KMS-11 (cell line): ENCODE results near the gene HCFC1.
"Not testable (repeated sequence)": the region's sequence is repeated elsewhere in the genome, so short reads cannot be mapped to it uniquely, and the experiment has no call there.

Experiments used
- H2AFZ ChIP-seq: fragments of 200-600 bp; sonication (generic); 2 replicates; pipeline ENCODE4 v1.6.1; 2016; ENCODE audit warnings: antibody characterized with exemption, mixed run types, low read depth
- H3K27ac ChIP-seq: fragments of 200-600 bp; sonication (generic); 2 replicates; pipeline ENCODE4 v1.6.1; 2016; ENCODE audit warnings: mild to moderate bottlenecking, mixed run types
- H3K27me3 ChIP-seq: fragments of 200-600 bp; sonication (generic); 2 replicates; pipeline ENCODE4 v1.6.1; 2017; ENCODE audit warnings: mild to moderate bottlenecking, low read depth, mixed run types, moderate library complexity; ENCODE audit not compliant: insufficient read depth
- H3K36me3 ChIP-seq: fragments of 200-600 bp; sonication (generic); 2 replicates; pipeline ENCODE4 v1.6.1; 2017; ENCODE audit warnings: mild to moderate bottlenecking, mixed run types; ENCODE audit not compliant: insufficient read depth
- H3K4me1 ChIP-seq: fragments of 200-600 bp; sonication (generic); 2 replicates; pipeline ENCODE4 v1.6.1; 2016; ENCODE audit warnings: mild to moderate bottlenecking, low read depth, mixed run types; ENCODE audit not compliant: poor library complexity, severe bottlenecking
- H3K4me2 ChIP-seq: fragments of 200-600 bp; sonication (generic); 2 replicates; pipeline ENCODE4 v1.7.0; 2016; ENCODE audit warnings: mild to moderate bottlenecking, mixed run types
- H3K4me3 ChIP-seq: fragments of 200-600 bp; sonication (generic); IDR thresholded peaks from 2 replicates; pipeline ENCODE4 v1.6.1; 2017; ENCODE audit warnings: low read depth, low read length, mixed read lengths; ENCODE audit not compliant: insufficient read depth
- H3K79me2 ChIP-seq: fragments of 200-600 bp; sonication (generic); 2 replicates; pipeline ENCODE4 v1.6.1; 2016; ENCODE audit warnings: low read depth, mixed run types; ENCODE audit not compliant: insufficient read depth
- H3K9ac ChIP-seq: fragments of 200-600 bp; sonication (generic); 2 replicates; pipeline ENCODE4 v1.6.1; 2016; ENCODE audit warnings: mild to moderate bottlenecking, mixed run types
- H4K20me1 ChIP-seq: fragments of 200-600 bp; sonication (generic); 2 replicates; pipeline ENCODE4 v1.6.1; 2016; ENCODE audit warnings: mild to moderate bottlenecking, mixed run types; ENCODE audit not compliant: insufficient read depth
- CTCF ChIP-seq: fragments of 200-600 bp; sonication (generic); conservative IDR thresholded peaks from 2 replicates; pipeline ENCODE4 v1.6.1; 2017; ENCODE audit warnings: low read depth, mild to moderate bottlenecking, antibody characterized with exemption, low read length, moderate library complexity, mixed read lengths

The HCFC1 gene

DNA sequence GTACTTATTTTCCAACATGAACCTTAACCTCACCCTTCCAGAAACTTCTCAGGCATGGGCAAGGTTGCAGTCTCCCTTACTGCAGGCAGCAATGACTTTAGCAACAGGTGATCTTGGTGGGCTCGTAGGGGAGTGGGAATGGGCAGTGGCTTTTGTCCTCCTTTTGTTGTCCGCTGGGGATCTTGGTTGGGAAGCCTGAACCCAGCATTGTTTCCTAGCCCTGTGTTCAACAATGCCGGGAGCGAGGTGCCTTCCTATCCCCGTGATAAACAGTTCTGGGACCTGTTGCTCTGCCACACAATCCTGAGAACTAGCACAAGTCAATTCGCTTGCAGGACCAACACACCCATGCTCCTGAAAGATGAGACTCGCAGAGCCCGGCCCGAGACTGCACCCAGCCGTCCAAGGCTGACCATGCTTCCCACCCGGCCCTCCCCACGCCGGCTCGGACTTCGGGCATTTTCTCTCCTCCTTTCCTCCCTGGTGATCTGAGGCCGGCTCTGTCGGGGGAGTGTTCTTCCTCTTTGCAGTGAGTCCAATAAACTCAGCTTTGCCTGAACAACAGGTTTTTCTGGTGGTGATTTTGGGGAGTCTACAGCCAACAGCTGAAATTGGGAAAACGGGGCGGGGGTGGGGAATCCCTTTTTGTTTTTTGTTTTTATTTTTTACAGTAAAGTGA is 27.9 kb upstream of the HCFC1 start:
- Histone ChIP-seq H4K20me1 (no peaks in the 10 kb centered on the region), H3K4me2 (no peak overlapping the region), H3K36me3 (no peaks in the 10 kb centered on the region), H3K27ac (no peak overlapping the region), H3K27me3 (no peaks in the 10 kb centered on the region), H2AFZ (no peak overlapping the region), H3K4me1 (peaks cover 34% of the 10 kb centered on the region), H3K9ac (no peak overlapping the region), H3K79me2 (no peaks in the 10 kb centered on the region), H3K4me3 (no peak overlapping the region)
- no peak for TF ChIP-seq CTCF

- H3K79me2 ChIP-seq: no peaks in the 10 kb centered on the region
- no peaks in the 10 kb centered on the region for H4K20me1 ChIP-seq
- no peak overlapping the region for H2AFZ ChIP-seq
- H3K9ac ChIP-seq: no peak overlapping the region
- no peaks in the 10 kb centered on the region for H3K27me3 ChIP-seq
- no peaks in the 10 kb centered on the region for H3K4me1 ChIP-seq
- TF ChIP-seq CTCF: no peak
- H3K4me3 ChIP-seq: no peak overlapping the region
- no peak overlapping the region for H3K4me2 ChIP-seq
- H3K27ac ChIP-seq: no peak overlapping the region
- H3K36me3 ChIP-seq: no peaks in the 10 kb centered on the region
Measured at GRCh38 chrX:153995504-153995903, 23.9 kb upstream of the HCFC1 start.

GRCh38 chrX:153994398-153994797 is 22.8 kb upstream of the HCFC1 start:
- H2AFZ ChIP-seq, H3K79me2 ChIP-seq, H3K4me1 ChIP-seq, H3K4me3 ChIP-seq, H4K20me1 ChIP-seq, H3K4me2 ChIP-seq, H3K27me3 ChIP-seq, H3K36me3 ChIP-seq, H3K27ac ChIP-seq, H3K9ac ChIP-seq: not testable (repeated sequence)

DNA sequence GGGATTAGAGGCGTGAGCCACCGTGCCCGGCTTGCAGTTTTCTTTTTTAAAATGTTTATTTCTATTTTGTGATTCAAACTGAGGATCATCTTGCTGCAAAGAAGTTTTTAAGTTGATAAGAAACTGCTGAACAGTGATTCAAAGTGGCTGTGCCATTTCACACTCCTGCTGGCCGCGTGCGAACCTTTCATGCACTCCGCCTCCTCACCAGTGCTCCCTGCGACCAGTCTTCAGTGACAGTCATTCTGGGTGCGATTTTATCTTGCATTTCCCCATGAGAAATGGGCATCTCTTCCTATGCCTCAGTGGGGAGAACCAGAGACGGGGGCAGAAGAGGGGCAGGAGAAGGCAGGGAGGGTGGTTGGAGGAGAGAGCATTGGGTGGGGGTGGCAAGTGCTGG is 22.4 kb upstream of the HCFC1 start:
- Histone ChIP-seq H2AFZ (no peak overlapping the region), H3K4me1 (no peaks in the 10 kb centered on the region), H3K9ac (no peak overlapping the region), H3K4me3 (no peak overlapping the region), H3K4me2 (no peak overlapping the region), H3K27ac (no peak overlapping the region), H3K27me3 (no peaks in the 10 kb centered on the region), H3K36me3 (no peaks in the 10 kb centered on the region), H3K79me2 (no peaks in the 10 kb centered on the region), H4K20me1 (no peaks in the 10 kb centered on the region)
- no peak for TF ChIP-seq CTCF

DNA sequence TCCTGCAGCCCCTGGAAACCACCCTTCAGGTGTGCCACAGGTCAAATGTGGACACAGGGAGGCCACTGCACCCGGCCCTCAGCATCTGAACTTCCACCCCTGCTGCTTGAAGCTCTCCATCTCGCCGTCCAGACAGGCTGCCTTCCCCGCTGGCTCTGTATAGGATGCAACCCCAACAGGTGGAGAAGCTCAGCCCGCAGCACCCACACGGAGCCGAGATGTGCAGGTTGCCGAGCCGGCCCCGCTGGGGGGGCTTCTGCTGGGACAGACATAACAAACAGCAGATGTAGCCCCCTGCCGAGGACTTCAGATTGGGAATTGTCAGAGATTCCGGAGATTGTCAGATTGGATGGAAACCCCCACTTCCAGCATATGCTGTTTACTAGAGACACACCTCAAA is 21.5 kb upstream of the HCFC1 start:
- H3K9ac ChIP-seq: no peak overlapping the region
- no peak for TF ChIP-seq CTCF
- no peak overlapping the region for H2AFZ ChIP-seq
- H3K4me3 ChIP-seq: no peak overlapping the region
- H3K4me2 ChIP-seq: no peak overlapping the region
- H3K4me1 ChIP-seq: peaks cover 1% of the 10 kb centered on the region
- H3K79me2 ChIP-seq: no peaks in the 10 kb centered on the region
- H3K36me3 ChIP-seq: no peaks in the 10 kb centered on the region
- H3K27me3 ChIP-seq: no peaks in the 10 kb centered on the region
- no peak overlapping the region for H3K27ac ChIP-seq
- no peaks in the 10 kb centered on the region for H4K20me1 ChIP-seq
